A204.1 (cell line): ENCODE results near the gene ZNF329.
"Not testable (repeated sequence)": the region's sequence is repeated elsewhere in the genome, so short reads cannot be mapped to it uniquely, and the experiment has no call there.

ENCODE experiments used
- FAIRE-seq: peaks from 2 replicates; lab custom pipeline; 2012; peaks lifted over from hg19 to GRCh38; lab: Jason Lieb, UNC

ZNF329 gene

GRCh38 chr19:58150328-58150921, at the start of gene ZNF329:
ZNF329 (minus strand) TSS chr19:58150789; CDS start chr19:58129503, 21,286 bp downstream.
- FAIRE-seq, result peak; percentile 71

GRCh38 chr19:58196901-58197616, 46.5 kb upstream of the ZNF329 start:
- no peak for FAIRE-seq

GRCh38 chr19:58183817-58184215, 33.2 kb upstream of the ZNF329 start:
- FAIRE-seq, result no peak

GRCh38 chr19:58182989-58183816, 32.6 kb upstream of the ZNF329 start, which contains the start of gene ZNF274:
ZNF274 (plus strand) TSS chr19:58183061; CDS start chr19:58183966, 905 bp downstream.
- no peak for FAIRE-seq

GRCh38 chr19:58182577-58182988, 32.0 kb upstream of the ZNF329 start:
- FAIRE-seq, result no peak

GRCh38 chr19:58181902-58182576, 31.4 kb upstream of the ZNF329 start:
- no peak for FAIRE-seq

GRCh38 chr19:58170860-58171259, 20.3 kb upstream of the ZNF329 start:
- no peak for FAIRE-seq

GRCh38 chr19:58166708-58167280, 16.2 kb upstream of the ZNF329 start:
- no peak for FAIRE-seq

GRCh38 chr19:58166268-58166667, 15.7 kb upstream of the ZNF329 start:
- no peak for FAIRE-seq

- no peak for FAIRE-seq
These were observed 6.6 kb upstream of the ZNF329 start for GRCh38 chr19:58157045-58157728.

- FAIRE-seq, result peak; percentile 9
These were observed 4.4 kb upstream of the ZNF329 start for GRCh38 chr19:58154679-58155648.

GRCh38 chr19:58154287-58154678, 3.7 kb upstream of the ZNF329 start:
- FAIRE-seq, result no peak

- FAIRE-seq, result no peak
These were observed 2.8 kb upstream of the ZNF329 start for GRCh38 chr19:58153386-58153785.

GRCh38 chr19:58147475-58147874, 3.1 kb downstream of the ZNF329 start:
- not testable (repeated sequence) for FAIRE-seq

- no peak for FAIRE-seq
These were observed 4.7 kb downstream of the ZNF329 start for GRCh38 chr19:58145849-58146248.

GRCh38 chr19:58134244-58134643, 16.3 kb downstream of the ZNF329 start:
- no peak for FAIRE-seq

GRCh38 chr19:58129284-58129683, 21.3 kb downstream of the ZNF329 start:
- FAIRE-seq, result no peak

- no peak for FAIRE-seq
These were observed 22.4 kb downstream of the ZNF329 start for GRCh38 chr19:58128041-58128685.

GRCh38 chr19:58123354-58123753, 27.2 kb downstream of the ZNF329 start:
- no peak for FAIRE-seq
